Osteoblast (primary cell): ENCODE data around the gene MCL1. TPM values are rescaled to one million over a fixed set of nuclear protein-coding genes. Genes with fewer than 3 reads are reported as not detected.
"Not testable (repeated sequence)": the region's sequence is repeated elsewhere in the genome, so short reads cannot be mapped to it uniquely, and the experiment has no call there.

Experiments used
- DNase-seq: peaks from one replicate; pipeline ENCODE4 v3.0.0; 2011; ENCODE audit warnings: low spot score, mixed read lengths; ENCODE audit not compliant: insufficient read length; ENCODE audit errors: missing footprints
- H2AFZ ChIP-seq: 2 replicates; pipeline ENCODE4 v1.6.0; 2011; ENCODE audit warnings: mild to moderate bottlenecking, low read length
- H3K27ac ChIP-seq: 2 replicates; pipeline ENCODE4 v1.5.1; 2011; ENCODE audit warnings: mild to moderate bottlenecking, low read depth, low read length, moderate library complexity
- H3K27me3 ChIP-seq: 2 replicates; pipeline ENCODE4 v1.6.0; 2012; ENCODE audit warnings: mild to moderate bottlenecking, control low read depth, inconsistent platforms, low read length, moderate library complexity; ENCODE audit not compliant: insufficient read depth
- H3K36me3 ChIP-seq: 2 replicates; pipeline ENCODE4 v1.5.1; 2011; ENCODE audit warnings: mild to moderate bottlenecking, low read length, control low read depth, moderate library complexity; ENCODE audit not compliant: insufficient read depth
- H3K4me1 ChIP-seq: 2 replicates; pipeline ENCODE4 v1.5.1; 2011; ENCODE audit warnings: mild to moderate bottlenecking, low read length, control low read depth, moderate library complexity; ENCODE audit not compliant: insufficient read depth
- H3K4me2 ChIP-seq: 2 replicates; pipeline ENCODE4 v1.6.0; 2011; ENCODE audit warnings: mild to moderate bottlenecking, low read length; ENCODE audit not compliant: insufficient read depth
- H3K4me3 ChIP-seq: fragments of 200-600 bp; sonication (generic); 3 replicates; pipeline ENCODE4 v1.5.1; 2012; ENCODE audit warnings: mild to moderate bottlenecking, low read length, inconsistent platforms; ENCODE audit not compliant: insufficient read depth
- H3K79me2 ChIP-seq: 2 replicates; pipeline ENCODE4 v1.6.0; 2012; ENCODE audit warnings: mild to moderate bottlenecking, low read length, control low read depth, inconsistent platforms; ENCODE audit not compliant: insufficient read depth
- H3K9me3 ChIP-seq: 2 replicates; pipeline ENCODE4 v1.5.1; 2011; ENCODE audit warnings: low read depth, low read length, control low read depth
- H4K20me1 ChIP-seq: 2 replicates; pipeline ENCODE4 v1.6.0; 2012; ENCODE audit warnings: mild to moderate bottlenecking, low read length, control low read depth; ENCODE audit not compliant: insufficient read depth
- total RNA-seq: library from RNA; depleted of rRNA; stranded (reverse); fragments of >200 nt; gene quantifications from 2 replicates; pipeline ENCODE4 v1.2.3, GENCODE V29; 2012
- TF ChIP-seq, protein P1 (sequence below): IDR thresholded peaks from 2 replicates; pipeline ENCODE4 v1.5.1; 2011; ENCODE audit warnings: mild to moderate bottlenecking, low read depth, low read length, moderate library complexity; ENCODE audit errors: extremely low read depth

Gene MCL1
- total RNA-seq, 1 donor, result 176 TPM

DNA sequence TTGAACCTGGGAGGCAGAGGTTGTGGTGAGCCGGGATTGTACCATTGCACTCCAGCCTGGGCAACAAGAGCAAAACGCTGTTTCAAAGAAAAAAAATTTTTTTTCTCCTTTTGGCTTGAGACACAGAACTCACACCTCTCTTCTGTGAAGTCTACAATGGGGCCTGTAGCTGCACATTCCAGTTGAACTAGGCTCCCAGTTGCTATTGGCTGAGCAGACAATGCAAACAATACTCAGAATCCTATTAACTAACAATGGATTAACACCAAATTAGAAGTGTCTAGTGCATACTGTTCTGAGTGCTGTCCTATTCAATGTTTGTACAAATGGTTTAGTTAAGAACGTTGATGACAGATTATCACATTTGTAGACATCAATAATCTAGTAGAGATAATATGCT, 17.6 kb upstream of the MCL1 start:
- no peak overlapping the region for H3K4me2 ChIP-seq
- H3K4me3 ChIP-seq, result no peak overlapping the region
- TF ChIP-seq, protein P1, sequence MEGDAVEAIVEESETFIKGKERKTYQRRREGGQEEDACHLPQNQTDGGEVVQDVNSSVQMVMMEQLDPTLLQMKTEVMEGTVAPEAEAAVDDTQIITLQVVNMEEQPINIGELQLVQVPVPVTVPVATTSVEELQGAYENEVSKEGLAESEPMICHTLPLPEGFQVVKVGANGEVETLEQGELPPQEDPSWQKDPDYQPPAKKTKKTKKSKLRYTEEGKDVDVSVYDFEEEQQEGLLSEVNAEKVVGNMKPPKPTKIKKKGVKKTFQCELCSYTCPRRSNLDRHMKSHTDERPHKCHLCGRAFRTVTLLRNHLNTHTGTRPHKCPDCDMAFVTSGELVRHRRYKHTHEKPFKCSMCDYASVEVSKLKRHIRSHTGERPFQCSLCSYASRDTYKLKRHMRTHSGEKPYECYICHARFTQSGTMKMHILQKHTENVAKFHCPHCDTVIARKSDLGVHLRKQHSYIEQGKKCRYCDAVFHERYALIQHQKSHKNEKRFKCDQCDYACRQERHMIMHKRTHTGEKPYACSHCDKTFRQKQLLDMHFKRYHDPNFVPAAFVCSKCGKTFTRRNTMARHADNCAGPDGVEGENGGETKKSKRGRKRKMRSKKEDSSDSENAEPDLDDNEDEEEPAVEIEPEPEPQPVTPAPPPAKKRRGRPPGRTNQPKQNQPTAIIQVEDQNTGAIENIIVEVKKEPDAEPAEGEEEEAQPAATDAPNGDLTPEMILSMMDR, result no peak
- no peak overlapping the region for H2AFZ ChIP-seq
- H3K9me3 ChIP-seq, result no peaks in the 10 kb centered on the region
- H3K4me1 ChIP-seq, result no peaks in the 10 kb centered on the region
- no peaks in the 10 kb centered on the region for H3K36me3 ChIP-seq
- H3K27ac ChIP-seq, result no peak overlapping the region
- no peaks in the 10 kb centered on the region for H3K79me2 ChIP-seq
- DNase-seq, result no peak
- no peaks in the 10 kb centered on the region for H3K27me3 ChIP-seq
- no peaks in the 10 kb centered on the region for H4K20me1 ChIP-seq

DNA sequence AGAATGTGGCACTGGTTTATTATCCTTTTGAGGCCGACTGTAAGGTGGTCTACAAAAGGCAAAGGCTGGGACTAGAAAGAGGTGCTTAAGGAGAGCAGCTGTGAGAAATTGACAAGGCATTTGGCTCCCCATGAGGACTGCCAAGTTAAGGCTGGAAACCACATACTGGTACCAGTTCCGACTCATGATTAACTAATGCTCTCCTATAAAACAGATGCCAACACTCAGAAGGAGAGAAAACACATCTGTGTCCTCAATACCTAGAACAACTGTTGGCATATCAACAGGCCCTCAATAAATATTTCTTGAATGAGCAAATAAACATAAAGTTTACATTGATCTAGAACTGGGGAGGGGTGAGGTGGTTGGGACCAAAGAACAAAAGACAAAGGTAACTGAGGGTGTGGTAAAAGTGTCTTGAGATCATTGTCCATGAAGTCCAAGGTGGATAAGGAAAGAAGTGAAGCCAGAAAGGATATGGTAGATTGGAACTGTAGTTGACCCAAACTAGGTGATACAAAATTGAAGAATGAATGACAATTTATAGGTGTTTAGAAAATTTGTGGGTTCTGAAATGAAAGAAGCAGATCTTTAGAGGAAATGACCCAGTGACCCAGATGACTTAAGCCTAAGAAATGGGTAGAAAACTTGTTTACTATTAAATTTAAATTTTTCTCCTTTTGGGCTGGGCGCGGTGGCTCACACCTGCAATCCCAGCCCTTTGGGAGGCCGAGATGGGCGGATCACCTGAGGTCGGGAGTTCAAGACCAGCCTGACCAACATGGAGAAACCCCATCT, 16.9 kb upstream of the MCL1 start:
- H3K4me3 ChIP-seq, result no peak overlapping the region
- H3K27ac ChIP-seq, result no peak overlapping the region
- no peaks in the 10 kb centered on the region for H3K79me2 ChIP-seq
- H4K20me1 ChIP-seq, result no peaks in the 10 kb centered on the region
- no peak for DNase-seq
- TF ChIP-seq, protein P1, result no peak
- H3K4me1 ChIP-seq, result no peaks in the 10 kb centered on the region
- no peak overlapping the region for H3K4me2 ChIP-seq
- no peaks in the 10 kb centered on the region for H3K9me3 ChIP-seq
- no peaks in the 10 kb centered on the region for H3K27me3 ChIP-seq
- no peak overlapping the region for H2AFZ ChIP-seq
- H3K36me3 ChIP-seq, result no peaks in the 10 kb centered on the region

DNA sequence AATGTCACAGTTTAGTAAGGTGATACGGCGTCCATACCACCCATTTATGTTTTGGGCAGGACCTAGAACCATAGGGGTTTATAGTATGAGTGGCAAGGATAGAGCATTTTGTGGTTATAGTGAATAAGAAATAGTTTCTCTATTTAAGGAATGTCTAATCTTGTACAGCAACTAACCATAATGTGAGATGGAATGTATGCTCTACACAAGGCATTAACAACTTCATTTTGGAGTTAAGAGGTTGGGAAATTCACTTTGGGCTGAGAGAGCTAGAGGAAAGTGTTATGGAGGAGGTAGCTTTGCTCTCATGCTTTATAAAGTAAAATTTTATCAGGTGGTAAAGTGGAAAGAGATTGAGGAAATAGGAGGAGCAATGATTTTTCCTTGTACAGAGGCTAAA, 3.0 kb upstream of the MCL1 start:
- no peaks in the 10 kb centered on the region for H3K9me3 ChIP-seq
- no peak overlapping the region for H3K4me2 ChIP-seq
- no peak overlapping the region for H3K4me3 ChIP-seq
- peaks cover 14% of the 10 kb centered on the region for H3K36me3 ChIP-seq
- H2AFZ ChIP-seq, result no peak overlapping the region
- peaks cover 31% of the 10 kb centered on the region for H3K79me2 ChIP-seq
- peaks cover 7% of the 10 kb centered on the region for H3K4me1 ChIP-seq
- peak; percentile 76 for DNase-seq
- H3K27ac ChIP-seq, result no peak overlapping the region
- H3K27me3 ChIP-seq, result no peaks in the 10 kb centered on the region
- TF ChIP-seq, protein P1, result no peak
- H4K20me1 ChIP-seq, result peaks cover 18% of the 10 kb centered on the region

DNA sequence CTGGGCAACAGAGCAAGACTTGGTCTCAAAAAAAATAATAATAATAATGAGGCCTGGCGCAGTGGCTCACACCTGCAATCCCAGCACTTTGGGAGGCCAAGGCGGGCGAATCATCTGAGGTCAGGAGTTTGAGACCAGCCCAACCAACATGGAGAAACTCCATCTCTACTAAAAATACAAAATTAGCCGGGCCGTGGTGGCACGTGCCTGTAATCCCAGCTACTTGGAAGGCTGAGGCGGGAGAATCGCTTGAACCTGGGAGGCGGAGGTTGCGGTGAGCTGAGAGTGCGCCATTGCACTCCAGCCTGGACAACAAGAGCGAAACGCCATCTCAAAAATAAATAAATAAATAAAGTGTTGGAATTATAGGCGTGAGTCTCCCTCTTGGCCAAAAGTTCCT, 2.6 kb upstream of the MCL1 start:
- H3K27ac ChIP-seq, H2AFZ ChIP-seq, H3K4me1 ChIP-seq, DNase-seq, H3K4me2 ChIP-seq, H3K4me3 ChIP-seq, H3K9me3 ChIP-seq, H3K27me3 ChIP-seq: not testable (repeated sequence)
- H4K20me1 ChIP-seq, result peaks cover 22% of the 10 kb centered on the region
- H3K36me3 ChIP-seq, result peaks cover 18% of the 10 kb centered on the region
- peaks cover 35% of the 10 kb centered on the region for H3K79me2 ChIP-seq

DNA sequence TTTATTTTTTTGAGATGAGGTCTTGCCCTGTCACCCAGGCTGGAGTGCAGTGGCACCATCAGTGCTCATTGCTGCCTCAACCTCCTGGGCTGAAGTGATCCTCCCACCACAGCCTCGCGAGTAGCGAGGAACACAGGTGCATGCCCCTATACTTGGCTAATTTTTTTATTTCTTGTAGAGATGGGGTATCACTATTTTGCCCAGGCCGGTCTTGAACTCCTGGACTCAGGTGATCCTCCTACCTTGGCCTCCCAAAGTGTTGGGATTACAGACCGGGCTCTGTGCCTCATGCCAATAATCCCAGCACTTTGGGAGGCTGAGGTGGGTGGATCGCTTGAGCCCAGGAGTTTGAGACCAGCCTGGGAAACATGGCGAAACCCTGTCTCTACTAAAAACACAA, 2.0 kb upstream of the MCL1 start:
- H3K79me2 ChIP-seq, result peaks cover 41% of the 10 kb centered on the region
- H3K9me3 ChIP-seq, H2AFZ ChIP-seq, DNase-seq, H3K27ac ChIP-seq, H3K27me3 ChIP-seq, H3K4me1 ChIP-seq, H3K4me3 ChIP-seq, H3K4me2 ChIP-seq: not testable (repeated sequence)
- peaks cover 24% of the 10 kb centered on the region for H3K36me3 ChIP-seq
- H4K20me1 ChIP-seq, result peaks cover 27% of the 10 kb centered on the region

DNA sequence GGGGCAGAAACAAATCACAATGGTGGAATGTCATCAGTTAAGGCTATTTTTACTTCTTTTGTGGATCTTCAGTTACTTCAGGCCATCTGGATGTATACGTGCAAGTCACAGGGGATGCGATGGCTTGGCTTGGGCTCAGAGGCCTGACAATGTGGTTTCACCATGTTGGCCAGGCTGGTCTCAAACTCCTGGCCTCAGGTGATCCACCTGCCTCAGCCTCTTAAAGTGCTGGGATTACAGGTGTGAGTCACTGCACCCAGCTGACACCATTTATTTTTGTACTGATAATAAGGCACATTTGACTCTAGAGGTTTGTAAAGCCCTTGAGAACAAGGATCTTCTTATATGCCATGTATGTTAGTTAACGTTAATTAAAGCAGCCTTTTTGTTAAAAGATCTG, 1.6 kb upstream of the MCL1 start:
- peaks cover 32% of the 10 kb centered on the region for H4K20me1 ChIP-seq

More for the DNA sequence above, 1.6 kb upstream of the MCL1 start:
- H3K79me2 ChIP-seq, result peaks cover 45% of the 10 kb centered on the region
- H3K27ac ChIP-seq, H3K27me3 ChIP-seq, H3K9me3 ChIP-seq, H3K4me3 ChIP-seq, DNase-seq, H2AFZ ChIP-seq, H3K4me2 ChIP-seq: not testable (repeated sequence)
- H3K36me3 ChIP-seq, result peaks cover 28% of the 10 kb centered on the region
- peaks cover 11% of the 10 kb centered on the region for H3K4me1 ChIP-seq
